GM23338 (cell line): ENCODE measurements around the gene SLC5A11. TPM values are rescaled to one million over a fixed set of nuclear protein-coding genes. Genes with fewer than 3 reads are reported as not detected.

Experiments used
- ATAC-seq: fragments of 200-7000 bp; cut with Tn5 transposase; 3 replicates; pipeline ENCODE4 v1.9.1; 2020
- DNase-seq: peaks from one replicate; pipeline ENCODE4 v3.0.0-alpha.2; 2015; ENCODE audit warnings: low spot score
- H2AFZ ChIP-seq: fragments of 200-600 bp; sonication (generic); 2 replicates; pipeline ENCODE4 v1.8.0; 2016; ENCODE audit warnings: antibody characterized with exemption, mild to moderate bottlenecking, moderate library complexity
- H3F3A ChIP-seq: fragments of 200-600 bp; sonication (generic); replicated peaks from 2 replicates; pipeline ENCODE4 v1.8.0; 2017; ENCODE audit warnings: antibody characterized with exemption, mixed run types, low read depth
- H3K27ac ChIP-seq: fragments of 200-600 bp; sonication (generic); 2 replicates; pipeline ENCODE4 v1.6.1; 2016; ENCODE audit warnings: low read depth
- H3K27me3 ChIP-seq: fragments of 200-600 bp; sonication (generic); 2 replicates; pipeline ENCODE4 v1.8.0; 2016; ENCODE audit warnings: mild to moderate bottlenecking, mixed run types, moderate library complexity; ENCODE audit not compliant: insufficient read depth
- H3K36me3 ChIP-seq: fragments of 200-600 bp; sonication (generic); 2 replicates; pipeline ENCODE4 v1.8.0; 2016; ENCODE audit warnings: mild to moderate bottlenecking; ENCODE audit not compliant: insufficient read depth
- H3K4me1 ChIP-seq: fragments of 200-600 bp; sonication (generic); 2 replicates; pipeline ENCODE4 v1.8.0; 2016; ENCODE audit warnings: mild to moderate bottlenecking, moderate library complexity; ENCODE audit not compliant: insufficient read depth
- H3K4me2 ChIP-seq: fragments of 200-600 bp; sonication (generic); 2 replicates; pipeline ENCODE4 v1.7.1; 2017; ENCODE audit warnings: mixed run types
- H3K4me3 ChIP-seq: fragments of 200-600 bp; sonication (generic); 2 replicates; pipeline ENCODE4 v1.6.1; 2016; ENCODE audit warnings: mixed run types
- H3K79me2 ChIP-seq: fragments of 200-600 bp; sonication (generic); replicated peaks from 2 replicates; pipeline ENCODE4 v1.8.0; 2017; ENCODE audit warnings: mild to moderate bottlenecking; ENCODE audit not compliant: insufficient read depth
- H3K9me2 ChIP-seq: fragments of 200-600 bp; sonication (generic); 2 replicates; pipeline ENCODE4 v1.8.0; 2017; ENCODE audit not compliant: insufficient read depth
- H4K20me1 ChIP-seq: fragments of 200-600 bp; sonication (generic); replicated peaks from 2 replicates; pipeline ENCODE4 v1.8.0; 2017; ENCODE audit warnings: mild to moderate bottlenecking; ENCODE audit not compliant: insufficient read depth
- H3K27ac Mint-ChIP-seq: 2 replicates; pipeline ENCODE4 v1.8.0; 2020; ENCODE audit warnings: inconsistent platforms, mild to moderate bottlenecking, moderate library complexity, mixed read lengths
- H3K27me3 Mint-ChIP-seq: 3 replicates; pipeline ENCODE4 v1.8.0; 2022; ENCODE audit warnings: low read depth, mild to moderate bottlenecking, moderate library complexity, mixed read lengths, inconsistent platforms; ENCODE audit not compliant: insufficient read depth, poor library complexity
- H3K36me3 Mint-ChIP-seq: 3 replicates; pipeline ENCODE4 v1.8.0; 2021; ENCODE audit warnings: low read depth, mild to moderate bottlenecking, inconsistent platforms, moderate library complexity, mixed read lengths
- H3K4me1 Mint-ChIP-seq: 3 replicates; pipeline ENCODE4 v1.8.0; 2020; ENCODE audit warnings: mild to moderate bottlenecking, inconsistent platforms, mixed read lengths
- H3K4me3 Mint-ChIP-seq: 3 replicates; pipeline ENCODE4 v1.8.0; 2021; ENCODE audit warnings: moderate library complexity, mild to moderate bottlenecking, inconsistent platforms, mixed read lengths
- H3K9me3 Mint-ChIP-seq: 3 replicates; pipeline ENCODE4 v1.8.0; 2020; ENCODE audit warnings: moderate library complexity, mild to moderate bottlenecking, inconsistent platforms, mixed read lengths
- CREB1 ChIP-seq: fragments of 250-450 bp; sonication (Bioruptor Pico); IDR thresholded peaks from 2 replicates; pipeline ENCODE4 v1.5.0; 2020; ENCODE audit warnings: low read depth, mild to moderate bottlenecking, moderate library complexity
- NANOG ChIP-seq: IDR thresholded peaks from 2 replicates; pipeline ENCODE4 v1.6.1; 2016; ENCODE audit warnings: antibody characterized with exemption, borderline replicate concordance
- ZNF114 ChIP-seq: fragments of 250-450 bp; sonication (Bioruptor Pico); IDR thresholded peaks from 2 replicates; pipeline ENCODE4 v1.5.0; 2020; ENCODE audit warnings: mild to moderate bottlenecking, moderate library complexity
- ZNF331 ChIP-seq: fragments of 250-450 bp; sonication (Bioruptor Pico); IDR thresholded peaks from 2 replicates; pipeline ENCODE4 v1.5.0; 2020; ENCODE audit warnings: low read depth, mild to moderate bottlenecking, moderate library complexity
- polyA plus RNA-seq: library from polyadenylated mRNA; unstranded; fragments of >200 nt; fragmentation: Nextera tagmentation; extraction: Ambion mirVana; gene quantifications from 2 replicates; pipeline ENCODE4 v1.2.1, GENCODE V29; 2016
- total RNA-seq: library from RNA; depleted of rRNA; stranded (reverse); fragments of >200 nt; shearing (Covaris generic); gene quantifications from 2 replicates; pipeline ENCODE4 v1.2.3, GENCODE V29; 2014
- TF ChIP-seq, protein P1 (sequence below): IDR thresholded peaks from 2 replicates; pipeline ENCODE4 v1.6.1; 2016; ENCODE audit warnings: antibody characterized with exemption
- TF ChIP-seq, protein P2 (sequence below), 2 experiments: fragments of 200-600 bp in 1 of 2; sonication (generic) in 1 of 2; conservative IDR thresholded peaks; 2 replicates each; pipeline versions ENCODE4 v1.5.1 to v1.6.1; 2016 to 2017; ENCODE audit warnings: antibody characterized with exemption in 2 of 2, low read depth in 2 of 2, mild to moderate bottlenecking in 2 of 2, moderate library complexity in 1 of 2
- TF ChIP-seq, protein P3 (sequence below): fragments of 250-450 bp; sonication (Bioruptor Pico); IDR thresholded peaks from 2 replicates; pipeline ENCODE4 v1.5.0; 2020; ENCODE audit warnings: mild to moderate bottlenecking, moderate library complexity

The SLC5A11 gene
- total and polyA plus RNA-seq, 2 experiments from 2014 or later: 0.07 TPM; not detected in 1

DNA sequence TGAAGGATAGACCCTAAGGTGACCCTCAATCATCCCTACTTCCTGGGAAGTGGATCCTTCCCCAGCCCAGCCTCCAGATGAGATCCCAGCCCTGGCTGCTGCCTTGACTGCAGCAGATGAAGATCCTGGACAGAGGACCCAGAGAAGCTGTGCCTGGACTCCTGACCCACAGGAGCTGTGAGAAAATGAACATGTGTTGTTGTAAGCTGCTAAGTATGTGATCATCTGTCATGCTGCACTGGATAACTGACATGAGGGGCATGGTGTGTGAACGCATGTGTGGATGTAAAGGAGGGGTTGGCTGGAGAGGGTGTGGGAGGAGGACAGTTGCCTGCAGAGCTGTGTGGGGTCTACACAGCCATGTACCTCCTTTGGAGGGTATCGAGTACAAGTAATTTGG lies 69.3 kb downstream of the SLC5A11 start:
- TF ChIP-seq, protein P1, sequence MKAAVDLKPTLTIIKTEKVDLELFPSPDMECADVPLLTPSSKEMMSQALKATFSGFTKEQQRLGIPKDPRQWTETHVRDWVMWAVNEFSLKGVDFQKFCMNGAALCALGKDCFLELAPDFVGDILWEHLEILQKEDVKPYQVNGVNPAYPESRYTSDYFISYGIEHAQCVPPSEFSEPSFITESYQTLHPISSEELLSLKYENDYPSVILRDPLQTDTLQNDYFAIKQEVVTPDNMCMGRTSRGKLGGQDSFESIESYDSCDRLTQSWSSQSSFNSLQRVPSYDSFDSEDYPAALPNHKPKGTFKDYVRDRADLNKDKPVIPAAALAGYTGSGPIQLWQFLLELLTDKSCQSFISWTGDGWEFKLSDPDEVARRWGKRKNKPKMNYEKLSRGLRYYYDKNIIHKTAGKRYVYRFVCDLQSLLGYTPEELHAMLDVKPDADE: no peak
- H3K27me3 ChIP-seq: no peaks in the 10 kb centered on the region
- H3F3A ChIP-seq: 0 out of 2 replicates have a peak, but pooled peaks cover under 1% of the 10 kb centered on the region
- no peak overlapping the region for H3K4me3 ChIP-seq
- H3K27ac ChIP-seq: no peak overlapping the region; the same call in 1 of the 2 replicates
- 0 out of 3 replicates have a peak, but pooled peaks cover 3% of the 10 kb centered on the region for H3K9me3 Mint-ChIP-seq
- ATAC-seq (no peak), DNase-seq (no peak)
- H3K79me2 ChIP-seq: no peaks in the 10 kb centered on the region
- H2AFZ ChIP-seq: no peak overlapping the region
- no peak overlapping the region for H3K4me2 ChIP-seq
- no peaks in the 10 kb centered on the region for H3K36me3 ChIP-seq
- no peak overlapping the region for H3K4me3 Mint-ChIP-seq
- 0 out of 2 replicates have a peak, but pooled peaks cover 4% of the 10 kb centered on the region for H3K4me1 ChIP-seq
- no peaks in the 10 kb centered on the region for H4K20me1 ChIP-seq
- H3K9me2 ChIP-seq: 0 out of 2 replicates have a peak, but pooled peaks cover 4% of the 10 kb centered on the region
- H3K27ac Mint-ChIP-seq: no peak overlapping the region
- H3K4me1 Mint-ChIP-seq: peaks cover 8% of the 10 kb centered on the region
- peaks cover 9% of the 10 kb centered on the region; the same call in 2 of the 3 replicates for H3K36me3 Mint-ChIP-seq
- H3K27me3 Mint-ChIP-seq: peaks cover 4% of the 10 kb centered on the region

DNA sequence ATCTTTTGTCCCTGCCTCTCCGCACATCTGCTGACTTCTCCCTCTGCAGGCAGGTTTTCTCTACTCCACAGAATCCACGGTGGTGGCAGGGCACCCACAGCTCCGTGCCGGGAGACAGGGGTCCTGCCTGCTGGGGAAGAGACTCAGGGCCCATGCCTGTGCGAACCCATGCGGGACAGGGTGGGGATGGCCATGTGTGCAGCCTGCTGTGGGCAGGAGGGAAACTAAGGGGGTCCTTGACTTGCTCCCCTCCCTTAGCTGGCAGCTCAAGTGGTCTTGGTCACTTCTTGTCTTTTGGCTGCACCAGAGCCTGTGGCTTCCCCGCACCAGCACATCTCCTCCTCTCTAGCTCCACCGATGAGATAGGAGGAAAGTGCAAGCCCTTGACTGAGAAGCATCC lies 69.8 kb downstream of the SLC5A11 start:
- Mint-ChIP-seq H3K36me3 (peaks cover 10% of the 10 kb centered on the region; the same call in 2 of the 3 replicates), H3K9me3 (0 out of 3 replicates have a peak, but pooled peaks cover 3% of the 10 kb centered on the region), H3K4me3 (no peak overlapping the region), H3K27ac (no peak overlapping the region), H3K4me1 (peaks cover 12% of the 10 kb centered on the region), H3K27me3 (peaks cover 4% of the 10 kb centered on the region)
- no peaks in the 10 kb centered on the region for H3K79me2 ChIP-seq
- TF ChIP-seq NANOG (no peak), ZNF331 (CRISPR knock-in tag) (no peak), ZNF114 (CRISPR knock-in tag) (no peak), CREB1 (CRISPR knock-in tag) (no peak)
- TF ChIP-seq, protein P2, sequence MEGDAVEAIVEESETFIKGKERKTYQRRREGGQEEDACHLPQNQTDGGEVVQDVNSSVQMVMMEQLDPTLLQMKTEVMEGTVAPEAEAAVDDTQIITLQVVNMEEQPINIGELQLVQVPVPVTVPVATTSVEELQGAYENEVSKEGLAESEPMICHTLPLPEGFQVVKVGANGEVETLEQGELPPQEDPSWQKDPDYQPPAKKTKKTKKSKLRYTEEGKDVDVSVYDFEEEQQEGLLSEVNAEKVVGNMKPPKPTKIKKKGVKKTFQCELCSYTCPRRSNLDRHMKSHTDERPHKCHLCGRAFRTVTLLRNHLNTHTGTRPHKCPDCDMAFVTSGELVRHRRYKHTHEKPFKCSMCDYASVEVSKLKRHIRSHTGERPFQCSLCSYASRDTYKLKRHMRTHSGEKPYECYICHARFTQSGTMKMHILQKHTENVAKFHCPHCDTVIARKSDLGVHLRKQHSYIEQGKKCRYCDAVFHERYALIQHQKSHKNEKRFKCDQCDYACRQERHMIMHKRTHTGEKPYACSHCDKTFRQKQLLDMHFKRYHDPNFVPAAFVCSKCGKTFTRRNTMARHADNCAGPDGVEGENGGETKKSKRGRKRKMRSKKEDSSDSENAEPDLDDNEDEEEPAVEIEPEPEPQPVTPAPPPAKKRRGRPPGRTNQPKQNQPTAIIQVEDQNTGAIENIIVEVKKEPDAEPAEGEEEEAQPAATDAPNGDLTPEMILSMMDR (conservative IDR thresholded peaks at IDR 0.05; ENCODE audit: low read depth in 2 of 2): no peak
- TF ChIP-seq, protein P1: no peak
- TF ChIP-seq, protein P3, sequence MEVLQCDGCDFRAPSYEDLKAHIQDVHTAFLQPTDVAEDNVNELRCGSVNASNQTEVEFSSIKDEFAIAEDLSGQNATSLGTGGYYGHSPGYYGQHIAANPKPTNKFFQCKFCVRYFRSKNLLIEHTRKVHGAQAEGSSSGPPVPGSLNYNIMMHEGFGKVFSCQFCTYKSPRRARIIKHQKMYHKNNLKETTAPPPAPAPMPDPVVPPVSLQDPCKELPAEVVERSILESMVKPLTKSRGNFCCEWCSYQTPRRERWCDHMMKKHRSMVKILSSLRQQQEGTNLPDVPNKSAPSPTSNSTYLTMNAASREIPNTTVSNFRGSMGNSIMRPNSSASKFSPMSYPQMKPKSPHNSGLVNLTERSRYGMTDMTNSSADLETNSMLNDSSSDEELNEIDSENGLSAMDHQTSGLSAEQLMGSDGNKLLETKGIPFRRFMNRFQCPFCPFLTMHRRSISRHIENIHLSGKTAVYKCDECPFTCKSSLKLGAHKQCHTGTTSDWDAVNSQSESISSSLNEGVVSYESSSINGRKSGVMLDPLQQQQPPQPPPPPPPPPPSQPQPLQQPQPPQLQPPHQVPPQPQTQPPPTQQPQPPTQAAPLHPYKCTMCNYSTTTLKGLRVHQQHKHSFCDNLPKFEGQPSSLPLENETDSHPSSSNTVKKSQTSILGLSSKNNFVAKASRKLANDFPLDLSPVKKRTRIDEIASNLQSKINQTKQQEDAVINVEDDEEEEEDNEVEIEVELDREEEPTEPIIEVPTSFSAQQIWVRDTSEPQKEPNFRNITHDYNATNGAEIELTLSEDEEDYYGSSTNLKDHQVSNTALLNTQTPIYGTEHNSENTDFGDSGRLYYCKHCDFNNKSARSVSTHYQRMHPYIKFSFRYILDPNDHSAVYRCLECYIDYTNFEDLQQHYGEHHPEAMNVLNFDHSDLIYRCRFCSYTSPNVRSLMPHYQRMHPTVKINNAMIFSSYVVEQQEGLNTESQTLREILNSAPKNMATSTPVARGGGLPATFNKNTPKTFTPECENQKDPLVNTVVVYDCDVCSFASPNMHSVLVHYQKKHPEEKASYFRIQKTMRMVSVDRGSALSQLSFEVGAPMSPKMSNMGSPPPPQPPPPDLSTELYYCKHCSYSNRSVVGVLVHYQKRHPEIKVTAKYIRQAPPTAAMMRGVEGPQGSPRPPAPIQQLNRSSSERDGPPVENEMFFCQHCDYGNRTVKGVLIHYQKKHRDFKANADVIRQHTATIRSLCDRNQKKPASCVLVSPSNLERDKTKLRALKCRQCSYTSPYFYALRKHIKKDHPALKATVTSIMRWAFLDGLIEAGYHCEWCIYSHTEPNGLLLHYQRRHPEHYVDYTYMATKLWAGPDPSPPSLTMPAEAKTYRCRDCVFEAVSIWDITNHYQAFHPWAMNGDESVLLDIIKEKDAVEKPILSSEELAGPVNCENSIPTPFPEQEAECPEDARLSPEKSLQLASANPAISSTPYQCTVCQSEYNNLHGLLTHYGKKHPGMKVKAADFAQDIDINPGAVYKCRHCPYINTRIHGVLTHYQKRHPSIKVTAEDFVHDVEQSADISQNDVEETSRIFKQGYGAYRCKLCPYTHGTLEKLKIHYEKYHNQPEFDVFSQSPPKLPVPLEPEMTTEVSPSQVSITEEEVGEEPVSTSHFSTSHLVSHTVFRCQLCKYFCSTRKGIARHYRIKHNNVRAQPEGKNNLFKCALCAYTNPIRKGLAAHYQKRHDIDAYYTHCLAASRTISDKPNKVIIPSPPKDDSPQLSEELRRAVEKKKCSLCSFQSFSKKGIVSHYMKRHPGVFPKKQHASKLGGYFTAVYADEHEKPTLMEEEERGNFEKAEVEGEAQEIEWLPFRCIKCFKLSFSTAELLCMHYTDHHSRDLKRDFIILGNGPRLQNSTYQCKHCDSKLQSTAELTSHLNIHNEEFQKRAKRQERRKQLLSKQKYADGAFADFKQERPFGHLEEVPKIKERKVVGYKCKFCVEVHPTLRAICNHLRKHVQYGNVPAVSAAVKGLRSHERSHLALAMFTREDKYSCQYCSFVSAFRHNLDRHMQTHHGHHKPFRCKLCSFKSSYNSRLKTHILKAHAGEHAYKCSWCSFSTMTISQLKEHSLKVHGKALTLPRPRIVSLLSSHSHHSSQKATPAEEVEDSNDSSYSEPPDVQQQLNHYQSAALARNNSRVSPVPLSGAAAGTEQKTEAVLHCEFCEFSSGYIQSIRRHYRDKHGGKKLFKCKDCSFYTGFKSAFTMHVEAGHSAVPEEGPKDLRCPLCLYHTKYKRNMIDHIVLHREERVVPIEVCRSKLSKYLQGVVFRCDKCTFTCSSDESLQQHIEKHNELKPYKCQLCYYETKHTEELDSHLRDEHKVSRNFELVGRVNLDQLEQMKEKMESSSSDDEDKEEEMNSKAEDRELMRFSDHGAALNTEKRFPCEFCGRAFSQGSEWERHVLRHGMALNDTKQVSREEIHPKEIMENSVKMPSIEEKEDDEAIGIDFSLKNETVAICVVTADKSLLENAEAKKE: no peak
- 0 out of 2 replicates have a peak, but pooled peaks cover 3% of the 10 kb centered on the region for H3F3A ChIP-seq
- no peak overlapping the region for H3K4me2 ChIP-seq
- H4K20me1 ChIP-seq: no peaks in the 10 kb centered on the region
- no peak overlapping the region; the same call in 1 of the 2 replicates for H3K27ac ChIP-seq
- no peaks in the 10 kb centered on the region for H3K27me3 ChIP-seq
- peak; percentile 19; the same call in 2 of the 3 replicates for ATAC-seq
- H3K4me3 ChIP-seq: no peak overlapping the region
- DNase-seq: no peak
- no peaks in the 10 kb centered on the region for H3K36me3 ChIP-seq
- 0 out of 2 replicates have a peak, but pooled peaks cover 4% of the 10 kb centered on the region for H3K9me2 ChIP-seq
- H3K4me1 ChIP-seq: 0 out of 2 replicates have a peak, but pooled peaks cover 4% of the 10 kb centered on the region
- H2AFZ ChIP-seq: no peak overlapping the region
